NCI-H187 treated with DMSO at 0.1 percent for 48 hours (cell line): ENCODE measurements around the gene CCDC182.

Experiments used
- DNase-seq: peaks from one replicate; lab custom pipeline; 2025; lab: John Stamatoyannopoulos, UW

The CCDC182 gene

GRCh38 chr17:57726838-57727237, 18.3 kb downstream of the CCDC182 start:
- DNase-seq, result no peak

- DNase-seq, result no peak
Observed at GRCh38 chr17:57726213-57726790, 18.8 kb downstream of the CCDC182 start.

DNA sequence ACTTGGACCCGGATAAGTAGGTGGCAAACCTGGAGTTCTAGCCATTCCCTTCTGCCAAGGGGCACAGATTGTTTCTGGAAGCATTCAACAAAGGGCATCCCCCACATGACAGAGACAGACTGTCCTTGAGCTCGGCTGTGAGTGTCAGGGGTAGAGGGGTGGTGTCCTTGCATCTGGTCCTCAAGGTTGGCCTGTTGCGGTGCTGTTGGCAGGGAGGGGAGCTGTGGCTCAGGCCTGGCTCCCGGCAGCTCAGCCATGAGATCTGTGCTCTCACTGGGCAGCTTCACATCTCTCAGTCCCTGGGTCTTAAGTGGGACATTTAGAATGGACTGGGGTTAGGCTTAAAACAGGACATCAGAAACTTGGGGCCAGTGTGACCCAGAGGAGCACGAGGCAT, 20.4 kb downstream of the CCDC182 start:
- no peak for DNase-seq

GRCh38 chr17:57724026-57724728, 20.9 kb downstream of the CCDC182 start:
- no peak for DNase-seq

GRCh38 chr17:57723427-57724025, 21.6 kb downstream of the CCDC182 start:
- no peak for DNase-seq

GRCh38 chr17:57722704-57723043, 22.4 kb downstream of the CCDC182 start:
- DNase-seq, result no peak

DNA sequence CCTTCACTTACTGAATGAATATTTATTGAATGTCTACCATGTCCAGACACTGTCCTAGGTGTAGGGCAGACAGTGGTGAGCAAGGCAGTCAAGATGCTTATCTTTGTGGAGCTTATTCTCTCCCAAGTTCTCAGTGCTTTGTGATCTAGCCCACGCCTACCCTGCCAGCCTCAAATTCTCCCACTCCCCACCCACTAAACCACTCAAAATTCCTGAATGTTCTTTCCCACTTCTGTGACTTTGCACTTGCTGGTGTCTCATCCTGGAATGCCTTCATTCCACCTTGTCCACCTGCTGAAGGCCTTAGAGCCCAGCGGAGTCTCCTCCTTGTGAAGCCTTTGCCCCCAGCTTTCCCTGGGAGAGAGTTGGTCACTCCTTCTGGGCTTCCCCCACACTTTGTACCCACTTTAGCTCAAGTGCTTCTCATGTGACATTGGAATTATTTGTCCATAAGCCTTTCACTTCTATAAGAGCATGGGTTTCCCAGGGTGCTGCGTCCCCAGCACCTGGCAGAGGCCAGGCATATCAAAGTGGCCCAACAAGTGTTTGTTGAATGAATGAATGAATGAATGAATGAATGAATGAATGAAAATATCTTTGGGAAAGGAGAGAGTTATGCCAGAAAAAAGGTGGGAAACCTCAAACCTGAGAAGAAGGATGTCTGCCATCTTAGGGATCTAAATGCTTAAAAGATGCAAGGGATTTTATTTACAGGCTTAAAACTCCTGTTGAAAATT, 23.0 kb downstream of the CCDC182 start:
- no peak for DNase-seq

GRCh38 chr17:57720386-57721035, 24.6 kb downstream of the CCDC182 start:
- DNase-seq, result no peak

DNA sequence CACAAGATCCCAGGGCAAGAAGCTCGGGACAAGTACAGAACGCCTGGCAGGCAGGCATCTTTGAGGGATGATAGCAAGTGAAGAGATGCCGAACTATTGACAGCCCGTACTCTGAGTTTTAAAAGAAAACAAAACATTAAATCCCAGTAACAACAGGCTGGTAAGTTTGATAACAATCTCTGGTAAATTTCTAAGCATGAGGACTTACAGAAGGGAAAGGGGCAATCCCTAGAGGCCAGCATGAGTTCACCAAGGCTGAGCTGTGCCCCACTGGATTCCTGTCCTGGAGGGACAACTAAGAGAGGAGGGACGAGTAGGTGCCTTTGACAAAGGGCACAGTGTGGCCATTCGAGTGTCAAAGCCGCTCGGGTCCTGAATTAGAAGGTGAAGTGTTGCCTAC, 26.2 kb downstream of the CCDC182 start:
- DNase-seq, result no peak

DNA sequence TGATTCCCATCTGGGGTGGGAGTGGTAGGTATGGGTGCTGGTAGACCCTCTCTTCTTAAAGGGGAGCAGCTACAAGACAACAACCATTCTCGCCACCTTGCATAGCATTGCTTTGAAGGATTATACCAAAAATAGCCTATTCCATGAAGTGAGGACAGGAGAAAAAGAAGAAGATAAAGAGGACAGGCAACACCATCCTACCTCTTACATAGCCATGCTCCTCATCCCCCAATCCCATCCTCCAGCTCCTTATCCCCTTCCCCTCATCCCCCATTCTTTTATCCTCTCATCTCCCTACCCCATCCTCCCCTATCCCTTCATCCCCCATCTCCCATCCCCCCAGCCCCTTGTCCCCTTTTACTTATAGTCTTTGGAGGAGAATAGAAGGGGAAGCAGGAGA, 29.1 kb downstream of the CCDC182 start:
- no peak for DNase-seq

GRCh38 chr17:57714665-57715180, 30.4 kb downstream of the CCDC182 start:
- no peak for DNase-seq

GRCh38 chr17:57713140-57713539, 32.0 kb downstream of the CCDC182 start:
- DNase-seq, result no peak

- DNase-seq, result no peak
Observed at GRCh38 chr17:57708410-57708809, 36.7 kb downstream of the CCDC182 start.

DNA sequence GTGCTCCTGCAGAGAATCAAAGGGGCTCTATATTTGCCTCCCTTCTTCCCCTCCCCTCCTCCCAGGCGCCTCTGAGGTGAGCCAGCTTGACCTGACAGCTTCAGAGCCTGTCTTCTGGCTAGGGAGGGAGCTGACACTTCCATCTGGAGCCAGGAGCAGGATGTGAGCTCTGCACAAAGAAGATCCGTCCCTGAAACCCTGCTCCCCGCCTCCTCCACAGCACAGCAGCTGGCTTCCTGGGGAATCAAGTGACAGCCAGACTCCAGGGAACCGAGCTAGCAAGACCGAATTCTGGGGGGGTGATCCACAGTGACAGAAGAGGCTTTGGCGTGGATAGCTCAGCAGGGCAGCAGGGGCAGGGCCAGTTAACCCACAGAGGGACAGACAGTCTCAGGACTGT, 37.2 kb downstream of the CCDC182 start:
- no peak for DNase-seq

- no peak for DNase-seq
Observed at GRCh38 chr17:57706761-57707160, 38.3 kb downstream of the CCDC182 start.

DNA sequence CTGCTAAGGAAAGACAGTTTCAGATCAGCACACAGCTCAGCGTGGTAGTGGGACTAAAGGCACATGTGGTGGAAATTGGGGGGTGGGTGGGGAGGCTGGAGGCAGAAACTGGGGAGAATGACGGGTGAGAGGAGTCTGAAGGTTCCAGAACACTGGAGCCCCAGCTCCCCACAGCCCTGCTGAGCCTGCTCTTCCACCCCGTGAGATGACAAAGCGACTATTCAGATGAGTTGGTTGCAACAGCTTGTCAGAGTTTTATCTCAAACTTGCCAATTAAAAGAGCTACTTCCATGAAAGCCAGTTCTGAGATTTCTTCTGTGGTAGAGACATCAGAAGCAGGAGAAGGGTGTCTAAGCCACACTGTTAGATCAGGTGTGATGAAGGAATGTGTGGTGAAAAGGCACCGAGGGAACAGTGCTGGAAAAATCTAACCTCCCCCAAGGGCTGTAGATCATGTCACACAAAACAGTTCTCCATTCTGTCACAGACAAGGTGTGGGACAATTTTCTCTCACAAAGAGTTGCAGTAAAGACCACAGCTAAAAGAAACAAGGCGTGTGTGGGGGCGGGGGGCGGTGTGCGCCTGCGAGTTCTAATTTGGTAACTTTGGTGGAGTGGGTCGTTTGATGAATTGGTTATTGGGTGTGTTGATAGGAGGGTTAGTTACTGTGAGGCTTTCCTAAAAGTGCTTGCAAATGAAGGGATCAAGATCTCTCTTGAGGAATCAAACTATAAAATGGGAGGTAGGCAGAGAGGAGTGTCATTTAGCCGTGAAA, 39.0 kb downstream of the CCDC182 start:
- no peak for DNase-seq

- DNase-seq, result no peak
Observed at GRCh38 chr17:57704448-57704847, 40.7 kb downstream of the CCDC182 start.

DNA sequence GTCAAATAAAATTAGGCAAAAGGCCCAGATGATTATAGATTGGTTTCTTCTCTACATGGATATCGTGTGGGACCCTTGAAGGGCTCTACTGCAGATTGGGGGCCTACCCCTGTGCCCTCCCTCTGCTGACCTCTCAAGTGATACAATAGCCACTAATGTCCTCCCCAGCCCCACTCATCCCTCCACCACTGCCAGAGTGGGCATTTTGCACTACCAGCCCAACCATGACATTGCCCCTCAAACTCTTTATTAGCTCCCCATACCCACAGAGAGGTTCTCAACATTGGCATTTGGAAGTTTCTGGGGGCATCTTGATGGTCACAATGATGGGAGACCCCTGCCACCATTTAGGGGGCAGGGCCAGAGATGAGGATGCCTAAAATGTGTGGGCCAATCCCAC, 41.8 kb downstream of the CCDC182 start:
- no peak for DNase-seq

- DNase-seq, result peak; percentile 17
Observed at GRCh38 chr17:57701124-57701523, 44.0 kb downstream of the CCDC182 start.

DNA sequence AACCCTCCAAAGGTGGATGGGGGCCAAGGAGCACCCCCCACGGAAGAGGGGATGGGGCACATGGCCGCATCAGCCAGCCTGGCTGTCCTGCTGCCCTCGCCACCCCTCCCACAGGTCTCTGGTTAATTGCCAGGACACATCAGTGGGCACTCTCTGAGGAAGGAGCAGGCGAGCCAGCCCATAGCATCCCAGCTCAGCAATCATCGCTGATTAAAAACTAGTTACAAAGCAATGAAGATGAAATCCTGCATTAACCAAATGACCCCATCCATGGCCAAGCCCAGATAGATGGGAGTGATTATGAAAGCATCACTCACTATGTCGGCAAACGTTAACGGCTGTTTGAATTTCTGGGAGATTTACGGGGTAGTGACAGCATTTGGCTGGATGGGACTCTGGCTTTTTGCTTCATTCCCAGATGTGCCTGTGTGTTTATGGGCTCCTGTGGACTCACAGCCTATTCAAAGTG, 45.3 kb downstream of the CCDC182 start:
- no peak for DNase-seq
